ENCODE data around the gene MYL4. TPM values are rescaled to one million over a fixed set of nuclear protein-coding genes. Genes with fewer than 3 reads are reported as not detected.

The MYL4 gene
- total RNA-seq, 1 experiment from 2014 or later, result 1.6 TPM

DNA sequence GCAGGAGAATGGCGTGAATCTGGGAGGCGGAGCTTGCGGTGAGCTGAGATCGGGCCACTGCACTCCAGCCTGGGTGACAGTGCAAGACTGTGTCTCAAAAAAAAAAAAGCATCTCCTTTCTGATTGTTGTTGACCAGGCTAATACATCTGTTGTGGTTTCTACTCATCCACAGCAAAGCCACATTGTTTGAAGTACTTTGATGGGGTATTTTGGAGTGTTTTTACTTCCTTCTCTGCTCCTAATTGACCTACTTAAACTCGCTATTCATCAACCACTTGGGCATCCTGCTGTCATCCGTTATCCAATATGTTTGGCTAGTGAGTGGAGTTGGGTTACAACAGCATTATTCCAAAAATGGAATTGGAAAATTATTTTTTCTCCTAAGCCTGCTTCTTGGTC, 16.6 kb upstream of the MYL4 start:
- Histone ChIP-seq H3K4me3 (ENCODE audit: low read length) (no peak overlapping the region), H3K9ac (ENCODE audit: low read length) (no peak overlapping the region), H3K9me2 (replicated peaks; ENCODE audit: low read length) (no peaks in the 10 kb centered on the region), H4K20me1 (ENCODE audit: low read length) (peaks cover 5% of the 10 kb centered on the region; the same call in 1 of the 2 replicates), H3K27ac (ENCODE audit: low read length) (no peak overlapping the region), H3K79me2 (ENCODE audit: low read length) (peaks cover 16% of the 10 kb centered on the region), H3F3A (ENCODE audit: low read length, unreplicated experiment) (no peaks in the 10 kb centered on the region), H2AFZ (ENCODE audit: low read length) (no peak overlapping the region), H3K4me2 (ENCODE audit: low read length) (no peak overlapping the region), H3K36me3 (ENCODE audit: low read depth, low read length) (no peaks in the 10 kb centered on the region), H3K4me1 (ENCODE audit: insufficient read depth, low read length) (peaks cover 5% of the 10 kb centered on the region; the same call in 1 of the 2 replicates), H3K9me3 (ENCODE audit: low read length) (no peaks in the 10 kb centered on the region), H3K27me3 (ENCODE audit: low read length) (no peaks in the 10 kb centered on the region)
- ATAC-seq (no peak), DNase-seq (no peak)
- ChIA-PET CTCF (interaction anchor here (0.7 kb wide), 1 partner anchor 123 kb away, joined by 3 read pairs; no protein-coding TSS in a partner anchor), POLR2A (ENCODE audit: unreplicated experiment) (interaction anchor here (0.7 kb wide), 1 partner anchor 456 kb away, joined by 6 read pairs; no protein-coding TSS in a partner anchor)
- TF ChIP-seq EZH2phosphoT487 (IDR thresholded peaks at IDR 0.05; ENCODE audit: borderline replicate concordance, low read length), result no peak
- TF ChIP-seq, protein P1, sequence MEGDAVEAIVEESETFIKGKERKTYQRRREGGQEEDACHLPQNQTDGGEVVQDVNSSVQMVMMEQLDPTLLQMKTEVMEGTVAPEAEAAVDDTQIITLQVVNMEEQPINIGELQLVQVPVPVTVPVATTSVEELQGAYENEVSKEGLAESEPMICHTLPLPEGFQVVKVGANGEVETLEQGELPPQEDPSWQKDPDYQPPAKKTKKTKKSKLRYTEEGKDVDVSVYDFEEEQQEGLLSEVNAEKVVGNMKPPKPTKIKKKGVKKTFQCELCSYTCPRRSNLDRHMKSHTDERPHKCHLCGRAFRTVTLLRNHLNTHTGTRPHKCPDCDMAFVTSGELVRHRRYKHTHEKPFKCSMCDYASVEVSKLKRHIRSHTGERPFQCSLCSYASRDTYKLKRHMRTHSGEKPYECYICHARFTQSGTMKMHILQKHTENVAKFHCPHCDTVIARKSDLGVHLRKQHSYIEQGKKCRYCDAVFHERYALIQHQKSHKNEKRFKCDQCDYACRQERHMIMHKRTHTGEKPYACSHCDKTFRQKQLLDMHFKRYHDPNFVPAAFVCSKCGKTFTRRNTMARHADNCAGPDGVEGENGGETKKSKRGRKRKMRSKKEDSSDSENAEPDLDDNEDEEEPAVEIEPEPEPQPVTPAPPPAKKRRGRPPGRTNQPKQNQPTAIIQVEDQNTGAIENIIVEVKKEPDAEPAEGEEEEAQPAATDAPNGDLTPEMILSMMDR (conservative IDR thresholded peaks at IDR 0.05; ENCODE audit: low read depth, low read length), result no peak
- no peak for TF ChIP-seq EZH2 (IDR thresholded peaks at IDR 0.05; ENCODE audit: low read length, unreplicated experiment)
- BruUV-seq (replicated peaks), result no TSS peak
- intact Hi-C loops (cut with micrococcal nuclease), result no loop called here

DNA sequence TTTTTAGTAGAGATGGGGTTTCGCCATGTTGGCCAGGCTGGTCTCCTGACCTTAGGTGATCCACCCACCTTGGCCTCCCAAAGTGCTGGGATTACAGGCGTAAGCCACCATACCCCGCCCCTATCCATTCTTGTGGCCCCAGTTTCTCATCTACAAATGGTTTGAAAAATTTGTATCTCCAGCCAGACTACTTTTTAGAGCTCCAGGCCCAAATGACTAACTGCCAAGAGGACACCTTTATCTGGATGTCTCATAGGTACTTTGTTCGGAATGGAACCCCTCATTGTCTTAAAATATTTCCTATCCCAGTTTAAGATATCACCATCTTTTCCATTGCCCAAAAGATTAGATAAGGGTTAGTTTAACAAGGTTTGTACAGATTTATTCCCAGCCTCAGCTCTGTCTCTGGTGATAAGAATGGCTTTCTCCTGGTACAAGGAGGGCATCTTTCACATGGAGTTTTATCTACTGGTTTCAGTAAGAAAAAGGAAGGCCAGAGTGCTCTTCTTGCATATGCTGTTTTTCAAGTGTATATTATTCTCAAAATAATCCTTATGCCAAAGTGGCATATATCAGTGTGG, 15.1 kb upstream of the MYL4 start:
- BruUV-seq (replicated peaks), result no TSS peak
- Histone ChIP-seq H3K36me3 (ENCODE audit: low read depth, low read length) (no peaks in the 10 kb centered on the region), H3K9me3 (ENCODE audit: low read length) (no peaks in the 10 kb centered on the region), H3K27ac (ENCODE audit: low read length) (no peak overlapping the region), H3K4me1 (ENCODE audit: insufficient read depth, low read length) (peaks cover 5% of the 10 kb centered on the region; the same call in 1 of the 2 replicates), H3K9ac (ENCODE audit: low read length) (no peak overlapping the region), H3K4me2 (ENCODE audit: low read length) (no peak overlapping the region), H3K79me2 (ENCODE audit: low read length) (peaks cover 1% of the 10 kb centered on the region), H3K27me3 (ENCODE audit: low read length) (no peaks in the 10 kb centered on the region), H2AFZ (ENCODE audit: low read length) (no peak overlapping the region), H3K9me2 (replicated peaks; ENCODE audit: low read length) (no peaks in the 10 kb centered on the region), H4K20me1 (ENCODE audit: low read length) (no peaks in the 10 kb centered on the region), H3F3A (ENCODE audit: low read length, unreplicated experiment) (no peaks in the 10 kb centered on the region), H3K4me3 (ENCODE audit: low read length) (no peak overlapping the region)
- ATAC-seq (no peak), DNase-seq (no peak)
- POLR2A ChIA-PET (ENCODE audit: unreplicated experiment), result no interaction called here
- CTCF ChIA-PET, result interaction anchor here (0.6 to 0.7 kb wide), 2 partner anchors 424 to 1327 kb away, joined by 3 read pairs; no protein-coding TSS in a partner anchor
- no peak for TF ChIP-seq EZH2 (IDR thresholded peaks at IDR 0.05; ENCODE audit: low read length, unreplicated experiment)
- TF ChIP-seq EZH2phosphoT487 (IDR thresholded peaks at IDR 0.05; ENCODE audit: borderline replicate concordance, low read length), result no peak
- TF ChIP-seq, protein P1 (conservative IDR thresholded peaks at IDR 0.05; ENCODE audit: low read depth, low read length), result no peak
- intact Hi-C loops (cut with micrococcal nuclease), result no loop called here

DNA sequence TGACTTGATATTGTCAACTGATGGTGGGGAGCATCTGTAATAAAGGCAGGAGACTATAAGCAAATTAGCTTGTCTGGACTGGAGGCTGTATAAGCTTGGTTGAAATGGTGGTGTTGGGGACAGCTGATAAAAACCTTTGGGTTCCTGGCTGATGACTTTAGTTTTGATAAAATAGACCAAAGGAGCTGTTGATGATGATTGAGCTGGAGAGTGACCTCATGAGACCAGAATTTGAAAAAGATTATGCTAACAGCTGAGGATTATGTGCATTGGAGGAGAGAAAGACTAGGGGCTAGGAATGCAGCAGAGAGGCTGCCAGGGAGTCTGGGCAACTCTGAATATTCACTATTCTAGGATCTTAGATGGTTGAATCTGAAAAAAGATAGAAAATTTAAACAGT, 11.3 kb upstream of the MYL4 start:
- Histone ChIP-seq H3K9ac (ENCODE audit: low read length) (no peak overlapping the region), H3K79me2 (ENCODE audit: low read length) (no peaks in the 10 kb centered on the region), H3K9me3 (ENCODE audit: low read length) (no peaks in the 10 kb centered on the region), H3K27ac (ENCODE audit: low read length) (no peak overlapping the region), H3K4me1 (ENCODE audit: insufficient read depth, low read length) (no peaks in the 10 kb centered on the region), H3K36me3 (ENCODE audit: low read depth, low read length) (no peaks in the 10 kb centered on the region), H3K4me3 (ENCODE audit: low read length) (no peak overlapping the region), H4K20me1 (ENCODE audit: low read length) (no peaks in the 10 kb centered on the region), H3K4me2 (ENCODE audit: low read length) (no peak overlapping the region), H3K9me2 (replicated peaks; ENCODE audit: low read length) (no peaks in the 10 kb centered on the region), H3F3A (ENCODE audit: low read length, unreplicated experiment) (no peaks in the 10 kb centered on the region), H2AFZ (ENCODE audit: low read length) (no peak overlapping the region), H3K27me3 (ENCODE audit: low read length) (no peaks in the 10 kb centered on the region)
- POLR2A ChIA-PET (ENCODE audit: unreplicated experiment), result no interaction called here
- no TSS peak for BruUV-seq (replicated peaks)
- CTCF ChIA-PET, result no interaction called here
- DNase-seq (no peak), ATAC-seq (no peak)
- intact Hi-C loops (cut with micrococcal nuclease), result no loop called here
- TF ChIP-seq EZH2 (IDR thresholded peaks at IDR 0.05; ENCODE audit: low read length, unreplicated experiment), result no peak
- TF ChIP-seq EZH2phosphoT487 (IDR thresholded peaks at IDR 0.05; ENCODE audit: borderline replicate concordance, low read length), result no peak
- TF ChIP-seq, protein P1 (conservative IDR thresholded peaks at IDR 0.05; ENCODE audit: low read depth, low read length), result no peak

Data from PC-3 (cell line).